OCI-LY3 (cell line): Measurements from ENCODE around the gene CCNI.
"Not testable (repeated sequence)": the region's sequence is repeated elsewhere in the genome, so short reads cannot be mapped to it uniquely, and the experiment has no call there.

ENCODE experiments used
- H2AFZ ChIP-seq: fragments of 200-600, 300-600 bp; shearing (Covaris generic); 2 replicates; pipeline ENCODE4 v1.6.0; 2014; ENCODE audit warnings: antibody characterized with exemption, low read depth, low read length
- H3K27ac ChIP-seq: fragments of 200-600, 300-600 bp; sonication (generic); 2 replicates; pipeline ENCODE4 v1.5.1; 2014; ENCODE audit warnings: mild to moderate bottlenecking, low read length, moderate library complexity, mixed read lengths
- H3K27me3 ChIP-seq: fragments of 200-600, 300-600 bp; sonication (generic); 2 replicates; pipeline ENCODE4 v1.6.1; 2014; ENCODE audit warnings: low read depth, low read length, mixed read lengths
- H3K36me3 ChIP-seq: fragments of 200-600, 300-600 bp; sonication (generic); replicated peaks from 2 replicates; pipeline ENCODE3; 2014; ENCODE audit warnings: low read depth, low read length, mixed read lengths
- H3K4me1 ChIP-seq: fragments of 300-600, 200-600 bp; sonication (generic); 2 replicates; pipeline ENCODE4 v1.6.1; 2014; ENCODE audit warnings: low read length, mixed read lengths
- H3K4me2 ChIP-seq: fragments of 200-600, 300-600 bp; sonication (generic); 2 replicates; pipeline ENCODE4 v1.6.1; 2014; ENCODE audit warnings: low read length, mixed read lengths
- H3K4me3 ChIP-seq: fragments of 300-600, 200-600 bp; sonication (generic); 2 replicates; pipeline ENCODE4 v1.5.1; 2014; ENCODE audit warnings: antibody characterized with exemption, mild to moderate bottlenecking, low read length, moderate library complexity
- H3K79me2 ChIP-seq: fragments of 300-600, 200-600 bp; shearing (Covaris generic); 2 replicates; pipeline ENCODE4 v1.6.1; 2014; ENCODE audit warnings: mild to moderate bottlenecking, low read length, mixed read lengths
- H3K9ac ChIP-seq: fragments of 300-600, 200-600 bp; shearing (Covaris generic); 2 replicates; pipeline ENCODE4 v1.6.0; 2014; ENCODE audit warnings: mild to moderate bottlenecking, low read length, moderate library complexity
- H3K9me3 ChIP-seq: fragments of 200-600, 300-600 bp; shearing (Covaris generic); 2 replicates; pipeline ENCODE4 v1.6.1; 2014; ENCODE audit warnings: low read length, mixed read lengths; ENCODE audit not compliant: insufficient read depth
- H4K20me1 ChIP-seq: fragments of 200-600, 300-600 bp; sonication (generic); 2 replicates; pipeline ENCODE4 v1.6.1; 2016; ENCODE audit warnings: low read length, mixed read lengths; ENCODE audit not compliant: insufficient read depth
- CTCF ChIP-seq: fragments of 200-600, 300-600 bp; sonication (generic); IDR thresholded peaks from 2 replicates; pipeline ENCODE4 v1.5.1; 2014; ENCODE audit warnings: antibody characterized with exemption, low read length, low read depth
- EZH2phosphoT487 ChIP-seq: fragments of 200-600 bp; shearing (Covaris generic); IDR thresholded peaks from 2 replicates; pipeline ENCODE4 v1.6.1; 2018; ENCODE audit warnings: antibody characterized with exemption, mixed run types, low read depth

The CCNI gene

GRCh38 chr4:77082886-77083608 is 7.3 kb upstream of the CCNI start:
- TF ChIP-seq CTCF (no peak), EZH2phosphoT487 (no peak)
- H3K9me3 ChIP-seq, result no peaks in the 10 kb centered on the region
- H3K27ac ChIP-seq, result no peak overlapping the region
- no peak overlapping the region for H3K4me3 ChIP-seq
- H3K27me3 ChIP-seq, result no peaks in the 10 kb centered on the region
- H3K36me3 ChIP-seq, result no peaks in the 10 kb centered on the region
- H3K79me2 ChIP-seq, result no peaks in the 10 kb centered on the region
- no peak overlapping the region for H3K9ac ChIP-seq
- H4K20me1 ChIP-seq, result no peaks in the 10 kb centered on the region
- H3K4me1 ChIP-seq, result no peaks in the 10 kb centered on the region
- H3K4me2 ChIP-seq, result no peak overlapping the region
- no peak overlapping the region for H2AFZ ChIP-seq

GRCh38 chr4:77080806-77081205 is 5.0 kb upstream of the CCNI start:
- not testable (repeated sequence) for H3K4me2 ChIP-seq, H3K9me3 ChIP-seq, H4K20me1 ChIP-seq, H3K4me1 ChIP-seq, H3K4me3 ChIP-seq, H3K36me3 ChIP-seq, H3K27me3 ChIP-seq, H3K9ac ChIP-seq, H3K79me2 ChIP-seq, H2AFZ ChIP-seq, H3K27ac ChIP-seq

- H3K4me3 ChIP-seq, result no peak overlapping the region
- H3K4me2 ChIP-seq, result no peak overlapping the region
- no peak overlapping the region for H3K27ac ChIP-seq
- no peak overlapping the region for H3K9ac ChIP-seq
- H3K79me2 ChIP-seq, result peaks cover 21% of the 10 kb centered on the region
- peaks cover 8% of the 10 kb centered on the region for H4K20me1 ChIP-seq
- H2AFZ ChIP-seq, result no peak overlapping the region
- H3K9me3 ChIP-seq, result no peaks in the 10 kb centered on the region
- no peaks in the 10 kb centered on the region for H3K36me3 ChIP-seq
- H3K4me1 ChIP-seq, result peaks cover 6% of the 10 kb centered on the region
- H3K27me3 ChIP-seq, result no peaks in the 10 kb centered on the region
- no peak for TF ChIP-seq EZH2phosphoT487
- no peak for TF ChIP-seq CTCF
These were observed 3.5 kb upstream of the CCNI start for GRCh38 chr4:77079281-77079680.

- Histone ChIP-seq H3K36me3 (no peaks in the 10 kb centered on the region), H3K4me1 (peaks cover 14% of the 10 kb centered on the region), H3K27ac (no peak overlapping the region), H3K4me3 (no peak overlapping the region), H3K9ac (no peak overlapping the region), H3K27me3 (no peaks in the 10 kb centered on the region), H4K20me1 (peaks cover 17% of the 10 kb centered on the region), H3K4me2 (no peak overlapping the region), H3K9me3 (no peaks in the 10 kb centered on the region), H3K79me2 (peaks cover 30% of the 10 kb centered on the region), H2AFZ (no peak overlapping the region)
- TF ChIP-seq CTCF (no peak), EZH2phosphoT487 (no peak)
These were observed 2.6 kb upstream of the CCNI start for GRCh38 chr4:77078401-77078800.
